Activated CD8-positive, alpha-beta memory T cell treated with anti-CD3 and anti-CD28 coated beads for 36 hours (primary cell): ENCODE results near the gene SEPTIN7. TPM values are rescaled to one million over a fixed set of nuclear protein-coding genes. Genes with fewer than 3 reads are reported as not detected.
"Not testable (repeated sequence)": the region's sequence is repeated elsewhere in the genome, so short reads cannot be mapped to it uniquely, and the experiment has no call there.

ENCODE experiments used
- CTCF ChIA-PET: fragments of 350-600 bp; sonication (Branson Sonifier 250); formaldehyde crosslinking; loops from one replicate; lab custom pipeline; 2021; ENCODE audit warnings: antibody characterized with exemption; lab: Charles Lee
- POLR2A ChIA-PET: fragments of 350-600 bp; sonication (Branson Sonifier 250); formaldehyde crosslinking; loops from one replicate; lab custom pipeline; 2021; ENCODE audit warnings: antibody characterized with exemption; lab: Charles Lee
- total RNA-seq, 2 experiments: library from RNA; stranded (reverse); gene quantifications; one replicate each; pipeline ENCODE4 v1.2.3, GENCODE V29; 2021

The SEPTIN7 gene
- 100 to 1,000 TPM; 257 to 259 TPM for total RNA-seq

- ChIA-PET POLR2A (interaction anchor here (0.6 to 3.1 kb wide), 14 partner anchors 65 to 189 kb away, joined by 3 to 38 read pairs (median 5); partner anchors contain the start of gene HERPUD2), CTCF (interaction anchor here (0.9 to 2.3 kb wide), 6 partner anchors 10 to 105 kb away, joined by 3 to 11 read pairs (median 4); no protein-coding TSS in a partner anchor)
These were observed at the start of gene SEPTIN7 for GRCh38 chr7:35800718-35801391. Gene SEPTIN7, plus strand, starts transcription at chr7:35801057. Its CDS starts 153 bp downstream, at chr7:35801210.

- ChIA-PET CTCF (interaction anchor here (0.6 kb wide), 1 partner anchor 221 kb away, joined by 3 read pairs; no protein-coding TSS in a partner anchor), POLR2A (no interaction called here)
These were observed 48.1 kb upstream of the SEPTIN7 start for GRCh38 chr7:35752742-35753141.

GRCh38 chr7:35753761-35754603 lies 46.9 kb upstream of the SEPTIN7 start:
- ChIA-PET CTCF (interaction anchor here (0.6 kb wide), 1 partner anchor 22 kb away, joined by 4 read pairs; no protein-coding TSS in a partner anchor), POLR2A (no interaction called here)

GRCh38 chr7:35754741-35755140 lies 46.1 kb upstream of the SEPTIN7 start:
- ChIA-PET POLR2A (no interaction called here), CTCF (interaction anchor here (0.6 kb wide), 1 partner anchor 23 kb away, joined by 4 read pairs; no protein-coding TSS in a partner anchor)

GRCh38 chr7:35755711-35756110 lies 45.1 kb upstream of the SEPTIN7 start:
- ChIA-PET CTCF (interaction anchor here (1.2 kb wide), 1 partner anchor 48 kb away, joined by 3 read pairs; no protein-coding TSS in a partner anchor), POLR2A (no interaction called here)

GRCh38 chr7:35756453-35756852 lies 44.4 kb upstream of the SEPTIN7 start:
- POLR2A ChIA-PET, result not testable (repeated sequence)
- CTCF ChIA-PET, result interaction anchor here (1.2 kb wide), 1 partner anchor 49 kb away, joined by 3 read pairs; no protein-coding TSS in a partner anchor

- ChIA-PET CTCF (no interaction called here), POLR2A (no interaction called here)
These were observed 43.3 kb upstream of the SEPTIN7 start for GRCh38 chr7:35757574-35757973.

- ChIA-PET CTCF (no interaction called here), POLR2A (no interaction called here)
These were observed 42.4 kb upstream of the SEPTIN7 start for GRCh38 chr7:35758421-35758820.

- ChIA-PET CTCF (no interaction called here), POLR2A (no interaction called here)
These were observed 40.6 kb upstream of the SEPTIN7 start for GRCh38 chr7:35760143-35760745.

GRCh38 chr7:35761871-35762677 lies 38.8 kb upstream of the SEPTIN7 start:
- ChIA-PET POLR2A (no interaction called here), CTCF (no interaction called here)

GRCh38 chr7:35762781-35763180 lies 38.1 kb upstream of the SEPTIN7 start:
- ChIA-PET POLR2A (no interaction called here), CTCF (no interaction called here)

GRCh38 chr7:35768346-35768745 lies 32.5 kb upstream of the SEPTIN7 start:
- ChIA-PET CTCF (no interaction called here), POLR2A (no interaction called here)

GRCh38 chr7:35771776-35772175 lies 29.1 kb upstream of the SEPTIN7 start:
- ChIA-PET POLR2A (no interaction called here), CTCF (no interaction called here)

GRCh38 chr7:35773994-35774393 lies 26.9 kb upstream of the SEPTIN7 start:
- CTCF ChIA-PET, result no interaction called here

GRCh38 chr7:35776686-35777085 lies 24.2 kb upstream of the SEPTIN7 start:
- CTCF ChIA-PET, result no interaction called here
- POLR2A ChIA-PET, result no interaction called here

More at GRCh38 chr7:35773994-35774393, 26.9 kb upstream of the SEPTIN7 start:
- POLR2A ChIA-PET, result no interaction called here

GRCh38 chr7:35777121-35777520 lies 23.7 kb upstream of the SEPTIN7 start:
- CTCF ChIA-PET, result no interaction called here
- POLR2A ChIA-PET, result no interaction called here

GRCh38 chr7:35780070-35780469 lies 20.8 kb upstream of the SEPTIN7 start:
- ChIA-PET CTCF (no interaction called here), POLR2A (no interaction called here)

GRCh38 chr7:35781200-35781701 lies 19.6 kb upstream of the SEPTIN7 start:
- ChIA-PET CTCF (no interaction called here), POLR2A (no interaction called here)
